Measurements from ENCODE around the gene EPM2A.

Gene EPM2A

GRCh38 chr6:145731447-145731846 is 3.9 kb downstream of the EPM2A start:
- TF ChIP-seq CTCF (IDR thresholded peaks at IDR 0.05; ENCODE audit: borderline replicate concordance, insufficient read depth, low read depth, low read length), result no peak
- H3K4me3 ChIP-seq (ENCODE audit: low read depth, low read length), result no peak overlapping the region

- no peak overlapping the region for H3K4me3 ChIP-seq (ENCODE audit: low read depth, low read length)
- no peak for TF ChIP-seq CTCF (IDR thresholded peaks at IDR 0.05; ENCODE audit: borderline replicate concordance, insufficient read depth, low read depth, low read length)
Observed at GRCh38 chr6:145729887-145730286, 5.4 kb downstream of the EPM2A start.

- H3K4me3 ChIP-seq (ENCODE audit: low read depth, low read length), result no peak overlapping the region
- no peak for TF ChIP-seq CTCF (IDR thresholded peaks at IDR 0.05; ENCODE audit: borderline replicate concordance, insufficient read depth, low read depth, low read length)
Observed at GRCh38 chr6:145728444-145729385, 6.6 kb downstream of the EPM2A start.

- H3K4me3 ChIP-seq (ENCODE audit: low read depth, low read length), result no peak overlapping the region
- no peak for TF ChIP-seq CTCF (IDR thresholded peaks at IDR 0.05; ENCODE audit: borderline replicate concordance, insufficient read depth, low read depth, low read length)
Observed at GRCh38 chr6:145727817-145728388, 7.4 kb downstream of the EPM2A start.

GRCh38 chr6:145725570-145725969 is 9.8 kb downstream of the EPM2A start:
- no peak for TF ChIP-seq CTCF (IDR thresholded peaks at IDR 0.05; ENCODE audit: borderline replicate concordance, insufficient read depth, low read depth, low read length)
- H3K4me3 ChIP-seq (ENCODE audit: low read depth, low read length), result no peak overlapping the region

- no peak overlapping the region for H3K4me3 ChIP-seq (ENCODE audit: low read depth, low read length)
- TF ChIP-seq CTCF (IDR thresholded peaks at IDR 0.05; ENCODE audit: borderline replicate concordance, insufficient read depth, low read depth, low read length), result no peak
Observed at GRCh38 chr6:145723646-145724045, 11.7 kb downstream of the EPM2A start.

GRCh38 chr6:145722190-145722589 is 13.1 kb downstream of the EPM2A start:
- TF ChIP-seq CTCF (IDR thresholded peaks at IDR 0.05; ENCODE audit: borderline replicate concordance, insufficient read depth, low read depth, low read length), result no peak
- no peak overlapping the region for H3K4me3 ChIP-seq (ENCODE audit: low read depth, low read length)
